ENCODE data around the gene PROM1.

- TF ChIP-seq, protein P1, sequence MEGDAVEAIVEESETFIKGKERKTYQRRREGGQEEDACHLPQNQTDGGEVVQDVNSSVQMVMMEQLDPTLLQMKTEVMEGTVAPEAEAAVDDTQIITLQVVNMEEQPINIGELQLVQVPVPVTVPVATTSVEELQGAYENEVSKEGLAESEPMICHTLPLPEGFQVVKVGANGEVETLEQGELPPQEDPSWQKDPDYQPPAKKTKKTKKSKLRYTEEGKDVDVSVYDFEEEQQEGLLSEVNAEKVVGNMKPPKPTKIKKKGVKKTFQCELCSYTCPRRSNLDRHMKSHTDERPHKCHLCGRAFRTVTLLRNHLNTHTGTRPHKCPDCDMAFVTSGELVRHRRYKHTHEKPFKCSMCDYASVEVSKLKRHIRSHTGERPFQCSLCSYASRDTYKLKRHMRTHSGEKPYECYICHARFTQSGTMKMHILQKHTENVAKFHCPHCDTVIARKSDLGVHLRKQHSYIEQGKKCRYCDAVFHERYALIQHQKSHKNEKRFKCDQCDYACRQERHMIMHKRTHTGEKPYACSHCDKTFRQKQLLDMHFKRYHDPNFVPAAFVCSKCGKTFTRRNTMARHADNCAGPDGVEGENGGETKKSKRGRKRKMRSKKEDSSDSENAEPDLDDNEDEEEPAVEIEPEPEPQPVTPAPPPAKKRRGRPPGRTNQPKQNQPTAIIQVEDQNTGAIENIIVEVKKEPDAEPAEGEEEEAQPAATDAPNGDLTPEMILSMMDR (IDR thresholded peaks at IDR 0.05), result no peak
- no peak for TF ChIP-seq POLR2A (IDR thresholded peaks at IDR 0.05)
Measured at GRCh38 chr4:15986907-15987306, 96.9 kb downstream of the PROM1 start.

Measured in heart left ventricle (tissue), 13 donors.